ENCODE measurements around the gene AOAH.

AOAH gene

DNA sequence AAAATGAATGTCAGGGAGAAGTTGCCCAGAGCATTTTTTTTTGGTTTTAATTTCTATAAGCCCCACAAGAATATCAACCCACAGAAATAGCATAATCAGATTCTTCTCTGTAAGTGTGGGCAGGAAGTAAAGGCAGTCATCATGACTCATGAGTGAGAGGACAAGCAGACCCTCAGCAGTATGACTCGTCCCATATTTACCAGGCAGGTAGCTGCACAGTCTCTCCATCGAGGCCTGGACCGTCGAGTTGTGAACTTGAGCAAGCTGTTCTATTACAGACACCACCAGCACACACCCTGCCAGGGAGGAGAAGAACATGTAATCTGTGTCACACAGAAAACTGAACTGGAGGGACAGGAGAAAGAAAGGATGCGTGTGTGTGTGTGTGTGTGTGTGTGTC, 37.8 kb downstream of the AOAH start:
- TF ChIP-seq RAD21 (IDR thresholded peaks at IDR 0.05; ENCODE audit: low read depth) (no peak), EGR1 (IDR thresholded peaks at IDR 0.05) (no peak), YY1 (IDR thresholded peaks at IDR 0.05; ENCODE audit: low read depth) (no peak), FOXM1 (IDR thresholded peaks at IDR 0.05; ENCODE audit: borderline replicate concordance, low read depth) (no peak), EP300 (IDR thresholded peaks at IDR 0.05; ENCODE audit: borderline replicate concordance) (no peak), ZBTB7A (IDR thresholded peaks at IDR 0.05; ENCODE audit: low read depth) (no peak), CEBPB (IDR thresholded peaks at IDR 0.05) (no peak), NFIC (IDR thresholded peaks at IDR 0.05) (no peak), TAF1 (IDR thresholded peaks at IDR 0.05; ENCODE audit: low read depth) (no peak), CREB1 (IDR thresholded peaks at IDR 0.05; ENCODE audit: low read depth) (no peak), TEAD4 (IDR thresholded peaks at IDR 0.05) (no peak), TCF12 (IDR thresholded peaks at IDR 0.05; ENCODE audit: low read depth) (no peak)
- TF ChIP-seq, protein P1, sequence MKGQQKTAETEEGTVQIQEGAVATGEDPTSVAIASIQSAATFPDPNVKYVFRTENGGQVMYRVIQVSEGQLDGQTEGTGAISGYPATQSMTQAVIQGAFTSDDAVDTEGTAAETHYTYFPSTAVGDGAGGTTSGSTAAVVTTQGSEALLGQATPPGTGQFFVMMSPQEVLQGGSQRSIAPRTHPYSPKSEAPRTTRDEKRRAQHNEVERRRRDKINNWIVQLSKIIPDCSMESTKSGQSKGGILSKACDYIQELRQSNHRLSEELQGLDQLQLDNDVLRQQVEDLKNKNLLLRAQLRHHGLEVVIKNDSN (IDR thresholded peaks at IDR 0.05): no peak
- TF ChIP-seq, protein P2, sequence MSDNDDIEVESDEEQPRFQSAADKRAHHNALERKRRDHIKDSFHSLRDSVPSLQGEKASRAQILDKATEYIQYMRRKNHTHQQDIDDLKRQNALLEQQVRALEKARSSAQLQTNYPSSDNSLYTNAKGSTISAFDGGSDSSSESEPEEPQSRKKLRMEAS (IDR thresholded peaks at IDR 0.05): no peak
- TF ChIP-seq, protein P3, sequence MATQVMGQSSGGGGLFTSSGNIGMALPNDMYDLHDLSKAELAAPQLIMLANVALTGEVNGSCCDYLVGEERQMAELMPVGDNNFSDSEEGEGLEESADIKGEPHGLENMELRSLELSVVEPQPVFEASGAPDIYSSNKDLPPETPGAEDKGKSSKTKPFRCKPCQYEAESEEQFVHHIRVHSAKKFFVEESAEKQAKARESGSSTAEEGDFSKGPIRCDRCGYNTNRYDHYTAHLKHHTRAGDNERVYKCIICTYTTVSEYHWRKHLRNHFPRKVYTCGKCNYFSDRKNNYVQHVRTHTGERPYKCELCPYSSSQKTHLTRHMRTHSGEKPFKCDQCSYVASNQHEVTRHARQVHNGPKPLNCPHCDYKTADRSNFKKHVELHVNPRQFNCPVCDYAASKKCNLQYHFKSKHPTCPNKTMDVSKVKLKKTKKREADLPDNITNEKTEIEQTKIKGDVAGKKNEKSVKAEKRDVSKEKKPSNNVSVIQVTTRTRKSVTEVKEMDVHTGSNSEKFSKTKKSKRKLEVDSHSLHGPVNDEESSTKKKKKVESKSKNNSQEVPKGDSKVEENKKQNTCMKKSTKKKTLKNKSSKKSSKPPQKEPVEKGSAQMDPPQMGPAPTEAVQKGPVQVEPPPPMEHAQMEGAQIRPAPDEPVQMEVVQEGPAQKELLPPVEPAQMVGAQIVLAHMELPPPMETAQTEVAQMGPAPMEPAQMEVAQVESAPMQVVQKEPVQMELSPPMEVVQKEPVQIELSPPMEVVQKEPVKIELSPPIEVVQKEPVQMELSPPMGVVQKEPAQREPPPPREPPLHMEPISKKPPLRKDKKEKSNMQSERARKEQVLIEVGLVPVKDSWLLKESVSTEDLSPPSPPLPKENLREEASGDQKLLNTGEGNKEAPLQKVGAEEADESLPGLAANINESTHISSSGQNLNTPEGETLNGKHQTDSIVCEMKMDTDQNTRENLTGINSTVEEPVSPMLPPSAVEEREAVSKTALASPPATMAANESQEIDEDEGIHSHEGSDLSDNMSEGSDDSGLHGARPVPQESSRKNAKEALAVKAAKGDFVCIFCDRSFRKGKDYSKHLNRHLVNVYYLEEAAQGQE (IDR thresholded peaks at IDR 0.05; ENCODE audit: low read depth): no peak

DNA sequence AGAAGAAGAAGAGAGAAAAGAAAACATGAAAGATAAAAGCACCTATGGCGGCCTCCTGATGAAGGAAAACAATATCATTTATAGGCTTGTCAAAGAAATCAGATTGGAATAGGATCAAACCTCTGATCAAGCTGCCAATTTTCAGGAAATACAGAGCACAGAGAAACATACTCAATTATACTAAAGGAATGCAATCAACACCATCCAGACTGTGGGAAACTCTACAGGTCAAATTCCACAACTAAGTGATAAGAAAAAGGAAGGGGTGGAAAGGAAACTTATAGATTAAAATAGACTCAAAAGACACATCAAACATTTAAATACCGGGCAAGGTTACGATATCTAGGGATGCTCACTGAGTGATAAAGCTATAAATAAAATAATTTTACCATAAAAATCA, 39.3 kb downstream of the AOAH start:
- no peak for TF ChIP-seq RAD21 (IDR thresholded peaks at IDR 0.05; ENCODE audit: low read depth)
- TF ChIP-seq TCF12 (IDR thresholded peaks at IDR 0.05; ENCODE audit: low read depth): no peak
- TF ChIP-seq EGR1 (IDR thresholded peaks at IDR 0.05): no peak
- TF ChIP-seq, protein P1 (IDR thresholded peaks at IDR 0.05): no peak
- TF ChIP-seq, protein P3 (IDR thresholded peaks at IDR 0.05; ENCODE audit: low read depth): no peak
- TF ChIP-seq CREB1 (IDR thresholded peaks at IDR 0.05; ENCODE audit: low read depth): no peak
- no peak for TF ChIP-seq CEBPB (IDR thresholded peaks at IDR 0.05)
- TF ChIP-seq FOXM1 (IDR thresholded peaks at IDR 0.05; ENCODE audit: borderline replicate concordance, low read depth): no peak
- no peak for TF ChIP-seq TEAD4 (IDR thresholded peaks at IDR 0.05)
- TF ChIP-seq, protein P2 (IDR thresholded peaks at IDR 0.05): no peak
- no peak for TF ChIP-seq YY1 (IDR thresholded peaks at IDR 0.05; ENCODE audit: low read depth)
- no peak for TF ChIP-seq TAF1 (IDR thresholded peaks at IDR 0.05; ENCODE audit: low read depth)
- no peak for TF ChIP-seq NFIC (IDR thresholded peaks at IDR 0.05)
- TF ChIP-seq ZBTB7A (IDR thresholded peaks at IDR 0.05; ENCODE audit: low read depth): no peak
- TF ChIP-seq EP300 (IDR thresholded peaks at IDR 0.05; ENCODE audit: borderline replicate concordance): no peak

DNA sequence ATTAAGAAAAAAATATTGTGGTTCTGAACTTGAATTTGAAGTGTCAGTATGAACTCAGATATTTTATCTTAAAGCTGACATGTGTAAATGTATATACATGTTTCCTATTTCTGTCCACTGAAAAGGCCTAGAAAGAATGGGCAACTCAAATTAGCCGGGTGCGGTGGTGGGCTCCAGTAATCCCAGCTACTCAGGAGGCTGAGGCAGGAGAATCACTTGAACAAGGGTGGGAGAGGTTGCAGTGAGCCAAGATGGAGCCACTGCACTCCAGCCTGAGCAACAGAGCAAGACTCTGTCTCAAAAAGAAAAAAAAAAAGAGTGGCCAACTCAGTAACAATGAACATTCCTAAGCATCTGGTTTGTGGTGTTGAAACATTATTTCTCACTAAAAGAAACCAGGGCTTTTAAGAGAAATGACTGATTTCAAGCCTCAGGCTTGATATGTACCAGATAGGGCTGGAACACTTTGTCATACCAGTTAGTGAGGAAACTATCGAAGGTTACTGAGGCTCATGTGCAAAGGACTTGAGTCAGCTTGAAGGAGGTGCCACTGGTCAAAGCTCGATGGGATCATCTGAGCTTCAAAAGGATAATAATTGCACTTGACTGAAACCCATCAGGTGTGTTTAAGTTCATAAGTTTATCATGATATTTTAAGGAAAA, 40.5 kb downstream of the AOAH start:
- TF ChIP-seq, protein P3 (IDR thresholded peaks at IDR 0.05; ENCODE audit: low read depth): no peak
- TF ChIP-seq, protein P1 (IDR thresholded peaks at IDR 0.05): no peak
- TF ChIP-seq, protein P2 (IDR thresholded peaks at IDR 0.05): no peak
- TF ChIP-seq EP300 (IDR thresholded peaks at IDR 0.05; ENCODE audit: borderline replicate concordance): no peak
- no peak for TF ChIP-seq ZBTB7A (IDR thresholded peaks at IDR 0.05; ENCODE audit: low read depth)
- TF ChIP-seq YY1 (IDR thresholded peaks at IDR 0.05; ENCODE audit: low read depth): no peak
- no peak for TF ChIP-seq TAF1 (IDR thresholded peaks at IDR 0.05; ENCODE audit: low read depth)
- no peak for TF ChIP-seq CEBPB (IDR thresholded peaks at IDR 0.05)
- no peak for TF ChIP-seq RAD21 (IDR thresholded peaks at IDR 0.05; ENCODE audit: low read depth)

All from Ishikawa (cell line).